Astrocyte (in vitro differentiated cells and primary cell): ENCODE data around the gene CARD19. TPM values are rescaled to one million over a fixed set of nuclear protein-coding genes. Genes with fewer than 3 reads are reported as not detected.

Source experiments
- DNase-seq: peaks from one replicate; pipeline ENCODE4 v3.0.0-alpha.2; 2010; ENCODE audit warnings: low read depth
- FAIRE-seq: peaks from 2 replicates; lab custom pipeline; 2011; peaks lifted over from hg19 to GRCh38; lab: Jason Lieb, UNC
- H2AFZ ChIP-seq: 2 replicates; pipeline ENCODE4 v1.6.0; 2012; ENCODE audit warnings: low read depth, low read length, inconsistent platforms
- H3K27ac ChIP-seq: 2 replicates; pipeline ENCODE4 v1.5.1; 2011; ENCODE audit warnings: low read depth, low read length, inconsistent platforms
- H3K27me3 ChIP-seq: 2 replicates; pipeline ENCODE4 v1.6.0; 2011; ENCODE audit warnings: low read length, inconsistent platforms; ENCODE audit not compliant: insufficient read depth
- H3K36me3 ChIP-seq: 2 replicates; pipeline ENCODE4 v1.5.1; 2011; ENCODE audit warnings: low read length, inconsistent platforms; ENCODE audit not compliant: insufficient read depth
- H3K4me1 ChIP-seq: 2 replicates; pipeline ENCODE4 v1.5.1; 2011; ENCODE audit warnings: low read length, inconsistent platforms; ENCODE audit not compliant: insufficient read depth
- H3K4me2 ChIP-seq: 2 replicates; pipeline ENCODE4 v1.6.0; 2012; ENCODE audit warnings: low read length, inconsistent platforms
- H3K4me3 ChIP-seq: 2 replicates; pipeline ENCODE4 v1.5.1; 2011; ENCODE audit warnings: low read depth, mild to moderate bottlenecking, low read length, inconsistent platforms; ENCODE audit not compliant: insufficient read depth
- H3K79me2 ChIP-seq: 2 replicates; pipeline ENCODE4 v1.6.0; 2012; ENCODE audit warnings: mild to moderate bottlenecking, low read length, inconsistent platforms; ENCODE audit not compliant: insufficient read depth
- H3K9ac ChIP-seq: 2 replicates; pipeline ENCODE4 v1.6.0; 2012; ENCODE audit warnings: mild to moderate bottlenecking, low read length, inconsistent platforms
- H3K9me3 ChIP-seq: 2 replicates; pipeline ENCODE4 v1.5.1; 2012; ENCODE audit warnings: low read depth, mild to moderate bottlenecking, low read length, inconsistent platforms; ENCODE audit not compliant: insufficient read depth
- H4K20me1 ChIP-seq: 2 replicates; pipeline ENCODE4 v1.6.0; 2012; ENCODE audit warnings: low read length, inconsistent platforms; ENCODE audit not compliant: insufficient read depth
- H3K27ac Mint-ChIP-seq: one replicate; pipeline ENCODE4 v1.8.0; 2021; ENCODE audit warnings: mild to moderate bottlenecking, mixed read lengths; ENCODE audit not compliant: unreplicated experiment
- H3K27me3 Mint-ChIP-seq: one replicate; pipeline ENCODE4 v1.8.0; 2021; ENCODE audit warnings: low read depth, mixed read lengths; ENCODE audit not compliant: unreplicated experiment
- H3K36me3 Mint-ChIP-seq: one replicate; pipeline ENCODE4 v1.8.0; 2021; ENCODE audit warnings: low read depth, mixed read lengths; ENCODE audit not compliant: unreplicated experiment
- H3K4me1 Mint-ChIP-seq: one replicate; pipeline ENCODE4 v1.8.0; 2021; ENCODE audit warnings: low read depth, mixed read lengths; ENCODE audit not compliant: unreplicated experiment
- H3K4me3 Mint-ChIP-seq: one replicate; pipeline ENCODE4 v1.8.0; 2021; ENCODE audit warnings: mild to moderate bottlenecking, moderate library complexity, mixed read lengths; ENCODE audit not compliant: unreplicated experiment
- H3K9me3 Mint-ChIP-seq: one replicate; pipeline ENCODE4 v1.8.0; 2021; ENCODE audit warnings: mild to moderate bottlenecking, mixed read lengths; ENCODE audit not compliant: unreplicated experiment
- CTCF ChIP-seq: IDR thresholded peaks from 2 replicates; pipeline ENCODE4 v1.5.1; 2011; ENCODE audit warnings: low read depth, mild to moderate bottlenecking, inconsistent platforms, low read length, moderate library complexity; ENCODE audit not compliant: insufficient read depth
- EZH2 ChIP-seq: IDR thresholded peaks from 2 replicates; pipeline ENCODE4 v1.6.1; 2012; ENCODE audit warnings: mild to moderate bottlenecking, low read length, inconsistent platforms; ENCODE audit not compliant: insufficient read depth
- total RNA-seq: library from RNA; stranded (reverse); gene quantifications from 2 replicates; pipeline ENCODE4 v1.2.1, GENCODE V29; 2021

Gene CARD19
- total RNA-seq, 1 donor from 2014 or later: 36.3 TPM

GRCh38 chr9:93110311-93110855 lies 14.4 kb downstream of the CARD19 start:
- Mint-ChIP-seq H3K27me3 (no peaks in the 10 kb centered on the region), H3K4me1 (no peaks in the 10 kb centered on the region), H3K9me3 (no peaks in the 10 kb centered on the region), H3K4me3 (no peak overlapping the region), H3K36me3 (peaks cover 9% of the 10 kb centered on the region), H3K27ac (no peak overlapping the region)
- Histone ChIP-seq H4K20me1 (peaks cover 59% of the 10 kb centered on the region), H3K9me3 (no peaks in the 10 kb centered on the region), H3K36me3 (peaks cover 3% of the 10 kb centered on the region), H3K4me3 (no peak overlapping the region), H3K9ac (no peak overlapping the region), H3K79me2 (peaks cover 20% of the 10 kb centered on the region), H3K27me3 (no peaks in the 10 kb centered on the region), H3K4me1 (peaks cover 8% of the 10 kb centered on the region), H3K4me2 (no peak overlapping the region), H2AFZ (no peak overlapping the region), H3K27ac (no peak overlapping the region)
- FAIRE-seq (no peak), DNase-seq (no peak)
- TF ChIP-seq CTCF (no peak), EZH2 (no peak)

GRCh38 chr9:93111001-93111370 lies 15.0 kb downstream of the CARD19 start:
- no peak overlapping the region for H3K27ac Mint-ChIP-seq
- Histone ChIP-seq H2AFZ (no peak overlapping the region), H3K79me2 (peaks cover 14% of the 10 kb centered on the region), H4K20me1 (peaks cover 58% of the 10 kb centered on the region), H3K9ac (no peak overlapping the region), H3K4me1 (peaks cover 8% of the 10 kb centered on the region), H3K27ac (no peak overlapping the region), H3K36me3 (peaks cover 3% of the 10 kb centered on the region), H3K27me3 (no peaks in the 10 kb centered on the region), H3K4me2 (no peak overlapping the region), H3K9me3 (no peaks in the 10 kb centered on the region), H3K4me3 (no peak overlapping the region)
- FAIRE-seq: no peak
- no peak for TF ChIP-seq CTCF
- no peak for TF ChIP-seq EZH2
- no peak overlapping the region for H3K4me3 Mint-ChIP-seq
- H3K36me3 Mint-ChIP-seq: peaks cover 9% of the 10 kb centered on the region
- DNase-seq: no peak
- H3K27me3 Mint-ChIP-seq: no peaks in the 10 kb centered on the region
- H3K4me1 Mint-ChIP-seq: no peaks in the 10 kb centered on the region
- no peaks in the 10 kb centered on the region for H3K9me3 Mint-ChIP-seq

DNA sequence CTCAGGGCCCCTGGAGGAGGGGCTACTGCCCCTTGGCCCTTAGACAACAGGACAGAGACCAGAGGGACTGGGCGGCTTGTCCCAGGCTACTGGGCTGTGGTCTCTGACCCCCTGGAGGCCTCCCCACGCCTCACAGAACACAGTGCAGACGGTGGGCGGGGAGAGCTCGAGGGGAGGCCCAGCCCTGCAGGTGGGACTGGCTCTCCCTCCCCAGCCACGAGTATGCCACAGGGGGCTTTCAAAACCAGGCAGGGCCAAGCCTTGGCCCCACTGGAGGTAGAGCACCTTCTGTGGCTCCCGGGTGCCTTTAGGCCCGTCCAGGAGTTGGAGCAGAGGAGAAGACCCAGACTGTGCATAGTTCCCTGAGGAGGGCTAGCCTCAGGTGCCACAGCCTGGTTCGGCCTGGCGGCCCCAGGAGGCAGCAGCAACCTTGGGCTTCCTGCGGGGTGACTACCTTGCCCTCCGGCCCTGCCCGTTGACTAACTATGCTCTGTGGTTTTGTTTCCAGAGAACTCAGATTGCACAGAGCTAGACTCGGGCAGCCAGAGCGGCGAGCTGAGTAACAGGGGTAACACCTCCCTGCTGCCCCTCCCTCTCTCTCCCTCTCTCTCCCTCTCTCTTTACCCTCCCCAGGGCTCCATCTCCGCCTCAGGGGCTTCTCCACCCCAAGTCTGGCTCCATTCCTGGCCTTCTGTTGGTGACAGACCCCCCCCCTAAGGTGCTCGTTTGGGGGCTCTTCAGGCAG lies 15.5 kb downstream of the CARD19 start:
- Histone ChIP-seq H3K4me3 (no peak overlapping the region), H3K27me3 (no peaks in the 10 kb centered on the region), H4K20me1 (peaks cover 57% of the 10 kb centered on the region), H3K4me1 (peaks cover 8% of the 10 kb centered on the region), H3K27ac (no peak overlapping the region), H2AFZ (no peak overlapping the region), H3K9me3 (no peaks in the 10 kb centered on the region), H3K4me2 (peak overlapping the region; percentile 48), H3K79me2 (peaks cover 12% of the 10 kb centered on the region), H3K9ac (no peak overlapping the region), H3K36me3 (peaks cover 3% of the 10 kb centered on the region)
- Mint-ChIP-seq H3K36me3 (peaks cover 9% of the 10 kb centered on the region), H3K9me3 (no peaks in the 10 kb centered on the region), H3K4me3 (no peak overlapping the region), H3K27me3 (no peaks in the 10 kb centered on the region), H3K27ac (no peak overlapping the region), H3K4me1 (no peaks in the 10 kb centered on the region)
- no peak for FAIRE-seq
- no peak for TF ChIP-seq EZH2
- no peak for TF ChIP-seq CTCF
- peak; percentile 65 for DNase-seq
